NCI-H748 (cell line): ENCODE measurements around the gene RYR1.
"Not testable (repeated sequence)": the region's sequence is repeated elsewhere in the genome, so short reads cannot be mapped to it uniquely, and the experiment has no call there.

Experiments used
- DNase-seq: peaks from one replicate; lab custom pipeline; 2025; ENCODE audit not compliant: unreplicated experiment; lab: John Stamatoyannopoulos, UW

RYR1 gene

GRCh38 chr19:38512277-38512676, 78.8 kb downstream of the RYR1 start:
- DNase-seq, result peak; percentile 34

DNA sequence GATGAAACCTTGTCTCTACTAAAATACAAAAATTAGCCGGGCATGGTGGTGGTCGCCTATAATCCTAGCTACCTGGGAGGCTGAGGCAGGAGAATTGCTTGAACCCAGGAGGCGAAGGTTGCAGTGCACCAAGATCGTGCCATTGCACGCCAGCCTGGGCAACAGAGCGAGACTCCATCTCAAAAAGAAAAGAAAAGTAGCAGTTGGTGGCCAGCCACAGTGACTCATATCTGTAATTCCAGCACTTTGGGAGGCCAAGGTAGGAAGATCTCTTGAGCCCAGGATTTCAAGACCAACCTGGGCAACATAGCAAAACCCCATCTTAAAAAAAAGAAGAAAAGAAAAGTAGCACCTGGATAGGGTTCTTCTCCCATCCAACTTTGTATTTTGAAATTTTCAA, 79.7 kb downstream of the RYR1 start:
- DNase-seq, result not testable (repeated sequence)

DNA sequence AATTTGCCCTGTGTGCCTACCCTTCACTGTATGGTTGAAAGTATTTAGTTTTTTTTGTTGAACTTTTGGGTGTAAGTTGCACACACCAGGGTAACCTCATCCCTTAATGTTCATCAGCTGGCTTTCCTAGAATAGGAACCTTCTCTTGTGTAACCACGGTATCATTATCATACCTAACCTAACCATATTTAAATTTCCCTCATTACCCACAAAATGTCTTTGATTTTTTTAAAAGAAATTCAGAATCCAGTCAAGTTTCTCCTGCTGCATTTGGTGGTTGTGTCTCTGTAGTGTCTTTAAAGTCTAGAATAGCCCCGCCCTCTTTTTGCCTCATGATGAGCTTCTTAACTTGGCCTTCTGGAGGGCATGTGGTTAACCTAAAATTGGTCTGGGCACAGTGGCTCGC, 80.3 kb downstream of the RYR1 start:
- DNase-seq, result no peak

- peak; percentile 72 for DNase-seq
These were observed 81.5 kb downstream of the RYR1 start for GRCh38 chr19:38514812-38515633.

GRCh38 chr19:38515896-38516295, 82.4 kb downstream of the RYR1 start:
- no peak for DNase-seq

- DNase-seq, result no peak
These were observed 83.3 kb downstream of the RYR1 start for GRCh38 chr19:38516802-38517201.

- DNase-seq, result no peak
These were observed 83.8 kb downstream of the RYR1 start for GRCh38 chr19:38517321-38517720.

GRCh38 chr19:38517980-38518379, 84.5 kb downstream of the RYR1 start:
- not testable (repeated sequence) for DNase-seq

DNA sequence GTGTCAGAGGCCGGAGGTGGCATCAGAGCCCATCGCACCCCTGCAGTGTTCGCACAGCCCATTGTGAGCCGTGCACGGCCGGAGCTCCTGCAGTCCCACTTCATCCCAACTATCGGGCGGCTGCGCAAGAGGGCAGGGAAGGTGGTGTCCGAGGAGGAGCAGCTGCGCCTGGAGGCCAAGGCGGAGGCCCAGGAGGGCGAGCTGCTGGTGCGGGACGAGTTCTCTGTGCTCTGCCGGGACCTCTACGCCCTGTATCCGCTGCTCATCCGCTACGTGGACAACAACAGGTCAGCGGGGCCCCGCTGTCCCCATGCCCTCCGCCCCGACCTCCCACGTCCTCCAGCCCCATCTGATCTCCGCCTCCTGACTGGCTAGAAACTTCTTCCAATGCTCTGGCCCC, 85.7 kb downstream of the RYR1 start:
- no peak for DNase-seq

GRCh38 chr19:38519988-38520387, 86.5 kb downstream of the RYR1 start:
- DNase-seq, result no peak

- DNase-seq, result no peak
These were observed 89.4 kb downstream of the RYR1 start for GRCh38 chr19:38522915-38523314.

- DNase-seq, result no peak
These were observed 89.8 kb downstream of the RYR1 start for GRCh38 chr19:38523319-38523718.

DNA sequence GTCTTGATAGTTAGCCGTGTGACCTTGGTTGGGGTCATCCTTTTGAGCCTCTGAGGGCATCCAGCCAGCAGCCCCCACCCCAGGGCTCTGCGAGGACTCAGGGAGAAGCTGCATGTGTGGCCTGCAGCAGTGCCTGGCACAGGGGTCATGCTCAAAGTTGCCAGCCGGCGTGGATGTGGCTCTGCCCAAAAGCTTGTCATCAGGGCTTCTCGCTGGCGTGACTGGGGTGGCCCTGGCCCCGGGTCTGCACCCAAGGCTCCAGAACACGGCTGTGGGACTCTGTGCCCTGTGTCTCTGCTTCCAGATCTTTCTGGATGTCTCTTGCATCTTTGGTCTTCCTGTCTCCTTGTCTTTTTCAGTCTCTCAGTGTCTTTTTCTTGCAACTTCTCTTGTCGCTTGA, 90.9 kb downstream of the RYR1 start:
- DNase-seq, result no peak

DNA sequence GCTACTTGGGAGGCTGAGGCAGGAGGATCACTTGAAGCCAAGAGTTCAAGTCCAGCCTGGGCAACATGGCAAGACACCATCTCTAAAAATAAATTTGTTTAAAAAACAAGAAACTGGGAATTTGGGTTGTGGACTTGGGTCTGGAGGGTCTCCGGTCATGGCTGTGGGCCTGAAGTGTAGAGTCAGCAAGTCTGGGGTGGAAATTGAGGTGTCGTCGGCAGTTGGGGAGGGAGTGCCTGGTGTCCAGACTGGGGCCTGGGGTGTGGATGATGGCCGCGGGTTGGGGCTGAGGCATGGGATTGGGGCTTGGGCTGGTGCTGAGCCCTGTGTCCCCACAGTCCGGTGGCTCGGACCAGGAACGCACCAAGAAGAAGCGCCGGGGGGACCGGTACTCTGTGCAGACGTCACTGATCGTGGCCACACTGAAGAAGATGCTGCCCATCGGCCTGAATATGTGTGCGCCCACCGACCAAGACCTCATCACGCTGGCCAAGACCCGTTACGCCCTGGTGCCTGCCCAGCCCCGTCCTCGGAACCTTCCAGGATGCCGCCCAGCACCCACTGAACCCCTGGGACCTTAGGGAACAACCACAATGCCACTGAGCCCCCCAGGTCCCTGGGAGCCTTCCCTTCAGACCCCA, 91.6 kb downstream of the RYR1 start:
- DNase-seq, result no peak

- no peak for DNase-seq
These were observed 92.9 kb downstream of the RYR1 start for GRCh38 chr19:38526430-38526829.

GRCh38 chr19:38527466-38528136, 94.1 kb downstream of the RYR1 start:
- no peak for DNase-seq

DNA sequence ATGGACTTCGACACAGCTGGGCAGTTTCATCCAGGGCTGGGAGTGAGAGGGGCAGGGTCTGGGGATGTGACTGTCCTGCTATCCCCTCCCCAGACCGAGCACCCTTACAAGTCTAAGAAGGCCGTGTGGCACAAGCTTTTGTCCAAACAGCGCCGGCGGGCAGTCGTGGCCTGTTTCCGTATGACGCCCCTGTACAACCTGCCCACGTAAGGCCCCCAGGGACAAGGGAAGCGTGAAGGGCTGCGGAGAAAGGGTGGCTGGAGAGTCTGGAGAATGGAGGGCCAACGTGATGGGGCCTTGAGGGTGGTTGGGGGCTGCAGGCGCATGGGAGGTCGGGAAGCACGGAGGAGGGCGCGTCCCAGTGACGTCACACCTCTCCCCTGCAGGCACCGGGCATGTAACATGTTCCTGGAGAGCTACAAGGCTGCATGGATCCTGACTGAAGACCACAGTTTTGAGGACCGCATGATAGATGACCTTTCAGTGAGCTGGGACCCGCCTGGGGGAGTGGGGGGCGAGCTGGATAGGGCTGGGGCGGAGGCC, 94.8 kb downstream of the RYR1 start:
- no peak for DNase-seq

DNA sequence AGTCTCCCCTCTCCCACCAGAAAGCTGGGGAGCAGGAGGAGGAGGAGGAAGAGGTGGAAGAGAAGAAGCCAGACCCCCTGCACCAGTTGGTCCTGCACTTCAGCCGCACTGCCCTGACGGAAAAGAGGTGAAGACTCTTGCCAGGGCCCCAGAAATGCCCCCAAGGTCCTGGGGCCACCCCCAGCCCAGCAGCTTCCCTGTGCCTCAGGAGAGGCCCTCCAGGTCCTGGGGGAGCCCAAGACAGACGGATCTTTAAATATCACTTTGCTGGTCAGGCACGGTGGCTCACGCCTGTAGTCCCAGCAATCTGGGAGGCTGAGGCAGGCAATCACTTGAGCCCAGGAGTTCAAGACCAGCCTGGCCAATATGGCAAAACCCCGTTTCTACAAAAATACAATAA, 95.4 kb downstream of the RYR1 start:
- DNase-seq, result no peak

DNA sequence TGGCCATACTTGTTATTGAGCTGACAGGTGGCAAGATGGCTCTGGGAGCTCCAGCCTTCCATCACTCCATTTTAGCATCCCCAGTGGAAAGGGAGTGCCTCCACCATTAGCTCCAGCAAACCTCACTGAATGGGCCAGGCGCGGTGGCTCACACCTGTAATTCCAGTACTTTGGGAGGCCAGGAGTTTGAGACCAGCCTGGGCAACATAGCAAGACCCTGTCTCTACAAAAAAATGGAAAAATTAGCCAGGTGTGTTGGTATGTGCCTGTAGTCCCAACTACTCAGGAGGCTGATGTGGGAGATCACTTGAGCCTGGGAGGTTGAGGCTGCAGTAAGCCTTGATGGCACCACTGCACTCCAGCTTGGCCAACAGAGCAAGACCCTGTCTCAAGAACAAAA, 98.0 kb downstream of the RYR1 start:
- DNase-seq, result no peak

- DNase-seq, result no peak
These were observed 99.4 kb downstream of the RYR1 start for GRCh38 chr19:38532939-38533338.

DNA sequence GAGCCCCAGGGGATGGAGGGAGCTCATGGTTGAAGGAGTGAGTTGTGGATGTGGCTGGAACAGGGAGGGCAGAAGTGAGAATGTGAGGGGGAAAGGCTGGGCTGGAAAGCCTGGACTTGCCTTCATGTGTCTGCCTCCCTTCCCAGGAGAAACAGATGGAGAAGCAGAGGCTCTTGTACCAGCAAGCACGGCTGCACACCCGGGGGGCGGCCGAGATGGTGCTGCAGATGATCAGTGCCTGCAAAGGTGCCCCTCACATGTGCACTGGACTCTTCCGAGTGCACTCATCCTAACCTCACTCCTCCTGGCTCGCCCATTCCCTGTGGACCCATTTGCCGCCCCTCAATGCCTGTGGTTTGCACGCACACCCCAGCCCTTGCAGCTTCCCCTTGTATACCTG, 101.1 kb downstream of the RYR1 start:
- no peak for DNase-seq

DNA sequence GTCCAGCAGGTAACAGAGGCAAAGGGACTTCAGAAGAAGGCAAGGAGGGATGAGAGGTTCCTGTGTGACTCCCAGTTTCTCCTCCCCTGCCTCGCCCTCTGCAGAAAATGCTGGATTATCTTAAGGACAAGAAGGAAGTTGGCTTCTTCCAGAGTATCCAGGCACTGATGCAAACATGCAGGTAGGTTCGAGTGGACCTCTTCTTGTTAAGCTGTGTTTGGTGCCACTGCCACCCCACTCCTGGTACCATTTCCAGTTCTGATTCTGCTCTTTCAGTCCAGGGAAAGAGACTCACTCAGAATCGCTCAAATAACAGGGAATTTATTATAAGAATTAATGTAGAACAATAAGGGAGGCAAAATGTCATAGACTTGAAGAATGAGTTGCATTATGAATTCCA, 101.7 kb downstream of the RYR1 start:
- DNase-seq, result no peak
